ENCODE measurements around the gene SYT2. TPM values are rescaled to one million over a fixed set of nuclear protein-coding genes. Genes with fewer than 3 reads are reported as not detected.

The SYT2 gene
- total RNA-seq, 1 experiment from 2014 or later, result 12.1 TPM

- H3K27me3 Mint-ChIP-seq (ENCODE audit: low read depth), result no peaks in the 10 kb centered on the region; the same call in 1 of the 2 replicates
- H3K27ac Mint-ChIP-seq, result no peak overlapping the region
- H3K36me3 Mint-ChIP-seq, result no peaks in the 10 kb centered on the region
- no peaks in the 10 kb centered on the region for H3K9me3 Mint-ChIP-seq
- POLR2A ChIA-PET, result no interaction called here
- TF ChIP-seq ZNF512 (CRISPR knock-in tag; IDR thresholded peaks at IDR 0.05; ENCODE audit: borderline replicate concordance), result no peak
- TF ChIP-seq NFYB (CRISPR knock-in tag; conservative IDR thresholded peaks at IDR 0.05; ENCODE audit: low read depth), result no peak
- no peak for TF ChIP-seq ATF6 (CRISPR knock-in tag; IDR thresholded peaks at IDR 0.05)
- TF ChIP-seq AR (CRISPR knock-in tag; IDR thresholded peaks at IDR 0.05), result no peak
- TF ChIP-seq GABPB1 (CRISPR knock-in tag; IDR thresholded peaks at IDR 0.05), result no peak
- no peak for TF ChIP-seq ZNF423 (CRISPR knock-in tag; IDR thresholded peaks at IDR 0.05)
- TF ChIP-seq ESRRA (CRISPR knock-in tag; IDR thresholded peaks at IDR 0.05; ENCODE audit: borderline replicate concordance), result no peak
- no peak for TF ChIP-seq ATF1 (CRISPR knock-in tag; IDR thresholded peaks at IDR 0.05)
- no peak for TF ChIP-seq ZNF396 (CRISPR knock-in tag; IDR thresholded peaks at IDR 0.05; ENCODE audit: borderline replicate concordance)
- TF ChIP-seq TEAD4 (CRISPR knock-in tag; IDR thresholded peaks at IDR 0.05), result no peak
- no peak for TF ChIP-seq ZNF317 (CRISPR knock-in tag; IDR thresholded peaks at IDR 0.05; ENCODE audit: borderline replicate concordance, low read depth)
- TF ChIP-seq NFE2L1 (CRISPR knock-in tag; IDR thresholded peaks at IDR 0.05), result no peak
- no peak for TF ChIP-seq PREB (CRISPR knock-in tag; IDR thresholded peaks at IDR 0.05; ENCODE audit: borderline replicate concordance)
- no peak for TF ChIP-seq ETV6 (CRISPR knock-in tag; IDR thresholded peaks at IDR 0.05)
- no peak for TF ChIP-seq ZNF263 (CRISPR knock-in tag; IDR thresholded peaks at IDR 0.05; ENCODE audit: low read depth)
- no peak for TF ChIP-seq ZSCAN18 (CRISPR knock-in tag; IDR thresholded peaks at IDR 0.05)
- no peak for TF ChIP-seq ZNF232 (CRISPR knock-in tag; IDR thresholded peaks at IDR 0.05)
- no peak for TF ChIP-seq USF1 (CRISPR knock-in tag; IDR thresholded peaks at IDR 0.05)
- TF ChIP-seq IRF2 (CRISPR knock-in tag; IDR thresholded peaks at IDR 0.05; ENCODE audit: borderline replicate concordance, low read depth), result no peak
- no peak for TF ChIP-seq SOX15 (CRISPR knock-in tag; IDR thresholded peaks at IDR 0.05)
- no peak for ATAC-seq
- no peak for DNase-seq (ENCODE audit: low spot score)
- CTCF ChIA-PET, result interaction anchor here (1.5 to 1.6 kb wide), 2 partner anchors 10 to 130 kb away, joined by 3 to 4 read pairs; no protein-coding TSS in a partner anchor
- no peaks in the 10 kb centered on the region for H3K4me1 Mint-ChIP-seq
- no peak overlapping the region for H3K4me3 Mint-ChIP-seq
Measured at GRCh38 chr1:202590126-202590525, 120.1 kb downstream of the SYT2 start.

Data from WTC11 (cell line).